ENCODE results near the gene ORMDL2.
"Not testable (repeated sequence)": the region's sequence is repeated elsewhere in the genome, so short reads cannot be mapped to it uniquely, and the experiment has no call there.

ORMDL2 gene

DNA sequence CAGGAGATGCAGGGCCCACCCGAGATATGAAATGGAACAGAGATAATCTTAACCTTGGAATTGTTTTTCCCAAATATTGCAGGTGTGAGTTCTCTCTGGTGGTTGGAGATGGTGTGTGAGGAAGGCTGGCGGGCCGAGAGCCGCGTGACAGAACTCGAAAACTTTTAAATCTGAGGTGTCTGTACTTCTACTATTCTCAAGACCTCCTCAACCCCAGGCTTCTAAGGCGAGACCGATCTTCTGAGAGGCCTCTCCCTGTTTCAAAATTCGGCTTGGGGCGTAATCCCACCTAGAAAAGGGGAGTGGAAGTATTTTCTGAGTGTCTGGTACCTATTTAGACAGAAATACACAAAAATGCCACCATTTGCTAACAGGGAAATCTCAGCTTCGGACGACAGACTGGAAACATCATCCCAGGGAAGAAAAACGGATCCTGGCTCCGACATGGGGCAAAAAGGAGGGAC is 928 bp upstream of the ORMDL2 start:
- no peak for DNase-seq
- Mint-ChIP-seq H3K27ac (no peak overlapping the region), H3K4me3 (no peak overlapping the region), H3K9me3 (no peaks in the 10 kb centered on the region), H3K36me3 (peaks cover 17 to 28% of the 10 kb centered on the region in 2 donors), H3K27me3 (no peaks in the 10 kb centered on the region), H3K4me1 (peaks cover 24 to 58% of the 10 kb centered on the region in 2 donors)
- no peak for ATAC-seq (replicated peaks)

DNA sequence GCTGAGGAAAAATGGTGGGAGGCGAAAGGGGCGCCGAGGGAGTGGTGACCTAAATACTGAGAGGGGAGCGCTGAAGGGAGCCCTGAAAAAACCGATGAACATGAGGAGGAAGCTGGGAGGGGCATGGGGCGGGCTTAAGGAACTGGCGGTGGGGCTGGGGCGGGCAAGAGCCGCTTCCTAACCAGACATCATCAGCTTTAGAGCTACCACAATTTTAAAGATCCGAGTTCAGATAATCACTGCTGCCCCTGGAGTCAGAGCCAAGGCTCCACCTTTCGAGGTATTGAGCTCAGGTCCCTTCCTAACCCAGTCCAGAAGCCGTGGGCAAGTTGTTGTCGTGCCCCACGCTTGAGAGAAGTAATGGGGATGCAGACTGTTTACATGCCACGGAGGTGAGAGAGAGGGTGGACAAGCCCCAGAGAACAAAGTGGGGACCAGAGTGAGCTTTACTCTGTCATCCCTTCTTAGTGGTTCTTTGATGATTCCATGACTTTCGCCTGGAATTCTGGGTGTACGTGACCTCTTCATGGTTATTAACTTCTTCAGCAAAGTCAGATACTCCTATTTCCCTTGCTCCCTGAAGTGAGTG is 393 bp downstream of the ORMDL2 start:
- ATAC-seq (replicated peaks) (peak; percentile 52 to 54), DNase-seq (no peak)
- Mint-ChIP-seq H3K4me1 (peaks cover 15 to 47% of the 10 kb centered on the region in 2 donors), H3K4me3 (no peak overlapping the region), H3K27me3 (no peaks in the 10 kb centered on the region), H3K27ac (peak overlapping the region; percentile 60), H3K36me3 (peaks cover 22 to 28% of the 10 kb centered on the region in 2 donors), H3K9me3 (no peaks in the 10 kb centered on the region)

DNA sequence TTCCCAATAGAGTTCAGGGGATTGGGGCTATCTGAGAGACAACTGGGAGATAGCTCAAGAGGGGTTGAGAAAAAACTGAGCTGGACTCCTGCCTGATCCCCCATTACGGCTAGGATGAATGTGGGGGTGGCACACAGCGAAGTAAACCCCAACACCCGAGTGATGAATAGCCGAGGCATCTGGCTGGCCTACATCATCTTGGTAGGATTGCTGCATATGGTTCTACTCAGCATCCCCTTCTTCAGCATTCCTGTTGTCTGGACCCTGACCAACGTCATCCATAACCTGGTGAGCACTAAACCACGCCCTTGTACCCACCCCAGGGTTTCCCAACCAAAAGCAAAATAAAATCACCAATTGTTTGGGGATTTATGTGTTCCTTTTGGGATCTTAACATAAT is 1.0 kb downstream of the ORMDL2 start:
- Mint-ChIP-seq H3K27ac (peak overlapping the region; percentile 78), H3K36me3 (peaks cover 23 to 28% of the 10 kb centered on the region in 2 donors), H3K4me1 (peaks cover 16 to 50% of the 10 kb centered on the region in 2 donors), H3K27me3 (no peaks in the 10 kb centered on the region), H3K4me3 (no peak overlapping the region), H3K9me3 (no peaks in the 10 kb centered on the region)
- no peak for ATAC-seq (replicated peaks)
- DNase-seq, result no peak

DNA sequence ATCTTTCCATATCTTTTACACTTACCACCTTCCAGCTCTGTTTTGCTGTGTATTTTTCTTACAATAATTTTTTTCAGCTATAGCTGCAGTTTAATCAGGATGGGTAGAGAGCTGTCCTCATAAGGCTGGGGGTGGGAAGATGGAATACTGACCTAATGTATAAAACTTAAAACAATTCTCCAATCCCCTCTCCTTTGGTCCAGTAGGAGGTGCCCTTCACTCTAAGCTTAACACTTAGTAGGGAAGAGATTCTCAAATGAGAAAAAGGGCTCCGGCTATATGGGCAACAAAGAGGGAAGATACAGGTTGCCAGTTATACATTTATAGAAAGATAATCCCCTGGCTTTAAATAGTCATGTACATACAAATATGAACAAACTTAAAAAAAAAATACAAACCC is 2.8 kb downstream of the ORMDL2 start:
- Mint-ChIP-seq H3K4me1 (peaks cover 13 to 44% of the 10 kb centered on the region in 2 donors), H3K27ac (no peak overlapping the region), H3K9me3 (no peaks in the 10 kb centered on the region), H3K36me3 (peaks cover 20 to 28% of the 10 kb centered on the region in 2 donors), H3K4me3 (no peak overlapping the region), H3K27me3 (no peaks in the 10 kb centered on the region)
- ATAC-seq (replicated peaks) (no peak), DNase-seq (no peak)

DNA sequence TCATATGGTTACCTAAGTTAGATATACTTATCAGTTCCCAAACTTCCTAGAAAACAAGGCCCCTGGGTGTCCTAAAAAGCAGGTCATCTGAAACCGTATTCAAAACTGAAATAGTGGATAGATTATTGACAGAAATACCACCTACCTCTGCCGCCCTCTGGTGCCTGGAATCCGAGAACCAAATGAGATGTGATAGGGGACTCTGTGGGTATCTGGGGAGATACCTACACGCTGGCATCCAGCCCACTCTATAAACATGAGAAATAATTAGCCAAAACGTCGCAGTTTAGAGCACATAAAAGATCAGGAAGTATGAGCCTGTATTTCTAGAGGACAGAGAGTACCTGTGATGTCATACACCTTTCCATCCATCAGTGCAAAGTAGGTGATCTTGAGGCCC is 4.4 kb downstream of the ORMDL2 start:
- DNase-seq, result no peak
- H3K4me3 Mint-ChIP-seq, result no peak overlapping the region
- peak overlapping the region; percentile 7 for H3K27ac Mint-ChIP-seq
- H3K9me3 Mint-ChIP-seq, result no peaks in the 10 kb centered on the region
- peaks cover 18 to 58% of the 10 kb centered on the region in 2 donors for H3K4me1 Mint-ChIP-seq
- no peak for ATAC-seq (replicated peaks)
- no peaks in the 10 kb centered on the region for H3K27me3 Mint-ChIP-seq
- H3K36me3 Mint-ChIP-seq, result peaks cover 24 to 38% of the 10 kb centered on the region in 2 donors

DNA sequence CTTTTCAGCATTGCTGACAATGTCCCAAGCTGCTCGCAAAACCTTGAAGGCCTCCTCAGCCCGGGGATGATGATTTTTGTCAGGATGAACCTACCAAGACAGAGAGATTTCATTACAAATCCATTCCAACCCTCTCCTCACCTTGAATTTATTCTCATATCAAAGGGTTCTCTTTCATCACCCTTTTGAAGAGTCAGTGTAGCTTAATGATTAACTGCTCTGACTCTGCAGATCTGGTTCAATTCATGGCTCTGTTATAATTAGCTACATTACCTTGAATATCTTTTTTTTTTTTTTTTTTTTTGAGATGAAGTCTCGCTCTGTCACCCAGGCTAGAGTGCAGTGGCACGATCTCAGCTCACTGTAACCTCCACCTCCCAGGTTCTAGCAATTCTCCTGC is 5.6 kb downstream of the ORMDL2 start:
- no peak for DNase-seq
- H3K27ac Mint-ChIP-seq, result peak overlapping the region; percentile 42
- H3K9me3 Mint-ChIP-seq, result no peaks in the 10 kb centered on the region
- H3K4me1 Mint-ChIP-seq, result peaks cover 30 to 69% of the 10 kb centered on the region in 2 donors
- no peak overlapping the region for H3K4me3 Mint-ChIP-seq
- peaks cover 36 to 50% of the 10 kb centered on the region in 2 donors for H3K36me3 Mint-ChIP-seq
- ATAC-seq (replicated peaks), result no peak
- H3K27me3 Mint-ChIP-seq, result no peaks in the 10 kb centered on the region

DNA sequence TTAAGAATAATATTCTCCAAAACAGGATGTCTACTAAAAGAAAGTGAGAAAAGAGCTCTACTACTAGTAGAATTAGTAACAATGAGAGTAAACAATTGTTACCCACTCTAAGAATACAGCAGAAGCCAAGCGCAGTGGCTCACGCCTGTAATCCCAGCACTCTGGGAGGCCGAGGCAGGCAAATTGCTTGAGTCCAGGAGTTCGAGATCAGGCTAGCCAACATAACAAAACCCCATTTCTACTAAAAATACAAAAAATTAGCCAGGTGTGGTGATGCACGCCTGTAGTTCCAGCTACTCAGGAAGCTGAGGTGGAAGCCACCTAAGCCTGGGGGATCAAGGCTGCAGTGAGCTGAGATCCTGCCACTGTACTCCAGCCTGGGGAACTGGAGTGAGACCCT is 6.9 kb downstream of the ORMDL2 start:
- ATAC-seq (replicated peaks), result no peak
- H3K4me3 Mint-ChIP-seq, result no peak overlapping the region
- no peak for DNase-seq

DNA sequence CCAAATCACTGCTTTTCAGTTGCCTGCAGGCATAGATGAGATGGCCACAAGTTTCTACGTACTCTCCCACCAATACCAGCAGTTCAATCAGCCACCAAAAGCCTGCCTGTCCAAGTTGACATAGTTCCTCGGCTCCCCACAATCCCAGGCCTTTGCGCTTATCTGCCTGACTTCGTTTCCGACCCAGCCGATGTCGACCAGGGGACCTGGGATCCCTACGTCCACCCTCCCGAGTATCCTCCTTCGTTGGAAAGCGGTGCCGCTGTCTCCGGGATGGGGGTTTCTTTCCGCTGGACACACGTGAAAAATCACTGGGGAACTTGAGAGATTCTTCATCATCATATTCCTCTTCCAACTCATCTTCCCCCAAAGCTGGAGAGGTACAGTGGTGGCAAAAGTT is 10.0 kb downstream of the ORMDL2 start:
- no peaks in the 10 kb centered on the region for H3K27me3 Mint-ChIP-seq
- DNase-seq (no peak), ATAC-seq (replicated peaks) (no peak)
- peak overlapping the region; percentile 99 to 100 for H3K4me3 Mint-ChIP-seq
- H3K27ac Mint-ChIP-seq, result peak overlapping the region; percentile 96
- H3K4me1 Mint-ChIP-seq, result peaks cover 36 to 74% of the 10 kb centered on the region in 2 donors
- H3K36me3 Mint-ChIP-seq, result peaks cover 27 to 44% of the 10 kb centered on the region in 2 donors
- no peaks in the 10 kb centered on the region for H3K9me3 Mint-ChIP-seq

More for the DNA sequence above, 6.9 kb downstream of the ORMDL2 start:
- Mint-ChIP-seq H3K9me3 (no peaks in the 10 kb centered on the region), H3K27me3 (no peaks in the 10 kb centered on the region), H3K4me1 (peaks cover 25 to 60% of the 10 kb centered on the region in 2 donors), H3K36me3 (peaks cover 36 to 45% of the 10 kb centered on the region in 2 donors), H3K27ac (peak overlapping the region; percentile 39)

DNA sequence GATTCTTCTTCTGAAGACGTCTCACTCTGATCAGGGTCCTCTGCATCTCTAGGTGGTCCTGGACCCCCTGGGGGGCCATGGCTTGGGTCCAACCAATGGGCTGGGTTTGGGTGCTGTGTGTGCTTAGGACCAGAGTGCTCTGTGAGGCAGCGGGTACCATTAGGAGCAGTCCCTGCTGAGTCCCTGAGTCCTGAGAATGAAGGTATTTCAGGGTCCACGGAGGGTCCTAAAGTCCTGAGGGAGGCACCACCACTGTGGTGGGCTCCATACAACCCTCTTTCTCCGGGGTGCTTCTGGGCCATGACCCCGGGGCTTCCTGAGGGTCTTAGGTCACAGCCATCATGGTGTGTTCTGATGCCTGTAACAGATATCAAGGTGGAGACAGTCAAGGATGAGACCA is 10.5 kb downstream of the ORMDL2 start:
- Mint-ChIP-seq H3K27me3 (no peaks in the 10 kb centered on the region), H3K36me3 (peaks cover 25 to 40% of the 10 kb centered on the region in 2 donors), H3K4me1 (peaks cover 34 to 71% of the 10 kb centered on the region in 2 donors), H3K4me3 (peak overlapping the region; percentile 99 to 100), H3K27ac (peak overlapping the region; percentile 96), H3K9me3 (no peaks in the 10 kb centered on the region)
- DNase-seq (no peak), ATAC-seq (replicated peaks) (no peak)

DNA sequence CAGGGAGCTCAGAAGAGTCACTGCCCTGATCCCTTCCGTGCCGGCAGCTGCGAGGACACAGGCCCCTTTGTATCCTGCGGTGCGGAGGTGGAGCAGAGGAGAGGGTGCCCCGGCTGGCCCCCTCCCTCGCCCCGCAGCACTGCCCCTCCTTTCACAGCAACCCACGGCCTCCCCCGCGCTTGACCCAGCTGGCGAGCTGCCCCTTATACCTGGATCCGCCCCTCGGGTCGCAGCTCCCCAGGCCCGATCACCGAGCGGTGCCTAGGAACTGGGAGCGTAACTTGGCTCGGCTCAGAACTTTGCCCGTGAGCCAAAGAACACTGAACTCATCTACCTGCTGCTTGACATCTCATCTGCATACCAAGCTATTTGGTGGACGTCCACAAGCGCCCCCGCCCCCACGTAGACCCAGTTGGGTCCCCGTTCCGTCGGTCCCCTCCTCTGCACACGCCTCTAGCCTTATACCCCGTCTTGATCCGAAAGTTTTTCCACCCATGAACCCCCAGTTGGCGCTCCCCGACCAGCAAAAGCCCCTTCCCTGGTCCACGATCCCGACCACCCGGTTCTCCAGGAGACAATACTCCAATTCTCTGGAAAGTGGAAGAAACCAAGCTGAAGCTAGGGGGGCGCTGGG is 12.2 kb downstream of the ORMDL2 start:
- H3K4me3 Mint-ChIP-seq, result peak overlapping the region; percentile 99 to 100
- H3K4me1 Mint-ChIP-seq, result peaks cover 33 to 56% of the 10 kb centered on the region in 2 donors

DNA sequence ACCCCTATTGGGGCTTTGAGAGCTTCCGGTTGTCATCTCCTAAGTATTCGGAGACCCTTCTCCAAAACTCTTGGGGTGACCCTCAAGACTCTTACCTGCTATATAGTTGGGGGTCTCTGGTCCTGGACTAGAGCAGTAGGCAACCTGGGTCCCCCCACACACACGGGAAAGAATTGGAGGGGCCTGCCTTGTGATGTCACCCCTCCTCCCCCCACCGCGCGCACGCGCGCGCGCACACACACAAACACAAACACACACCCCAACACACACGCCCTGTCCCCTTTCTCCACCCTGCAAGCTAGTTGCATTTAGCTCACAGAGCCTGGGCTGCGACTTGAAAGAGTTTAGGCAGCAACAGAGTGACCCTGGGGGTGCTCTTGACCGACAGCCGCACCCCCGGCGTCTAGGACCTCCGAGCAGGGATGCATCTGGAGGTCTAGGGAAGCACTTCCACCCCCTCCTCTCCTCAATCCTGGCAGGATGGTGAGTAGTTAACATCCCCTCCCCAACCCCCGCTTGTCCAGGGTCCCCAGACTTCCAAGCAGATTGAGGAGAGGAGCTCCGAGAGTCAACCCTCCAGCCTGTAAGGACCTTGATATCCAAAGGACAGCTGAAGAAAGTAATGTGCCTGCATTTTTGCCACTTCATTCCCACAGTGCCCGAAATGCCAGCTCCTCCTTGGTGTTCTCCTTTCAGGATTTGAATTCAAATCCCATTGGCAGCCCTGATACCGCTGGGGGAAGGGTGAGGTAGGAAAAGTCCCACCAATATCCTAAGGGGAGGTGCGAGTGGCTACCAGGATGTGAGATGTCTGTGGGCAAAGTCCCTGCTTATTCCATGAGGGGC is 13.0 kb downstream of the ORMDL2 start:
- peaks cover 27 to 37% of the 10 kb centered on the region in 2 donors for H3K36me3 Mint-ChIP-seq
- DNase-seq (peak; percentile 41), ATAC-seq (replicated peaks) (peak in 1 of 2 donors; percentile 23)
- H3K27me3 Mint-ChIP-seq, result no peaks in the 10 kb centered on the region
- no peaks in the 10 kb centered on the region for H3K9me3 Mint-ChIP-seq
- peak overlapping the region; percentile 99 to 100 for H3K4me3 Mint-ChIP-seq
- peak overlapping the region; percentile 96 for H3K27ac Mint-ChIP-seq
- H3K4me1 Mint-ChIP-seq, result peaks cover 31 to 52% of the 10 kb centered on the region in 2 donors

More for the DNA sequence above, 12.2 kb downstream of the ORMDL2 start:
- H3K36me3 Mint-ChIP-seq, result peaks cover 28 to 39% of the 10 kb centered on the region in 2 donors
- peak overlapping the region; percentile 96 for H3K27ac Mint-ChIP-seq
- H3K9me3 Mint-ChIP-seq, result no peaks in the 10 kb centered on the region
- H3K27me3 Mint-ChIP-seq, result no peaks in the 10 kb centered on the region
- ATAC-seq (replicated peaks) (peak; percentile 28 to 32), DNase-seq (peak; percentile 21)

DNA sequence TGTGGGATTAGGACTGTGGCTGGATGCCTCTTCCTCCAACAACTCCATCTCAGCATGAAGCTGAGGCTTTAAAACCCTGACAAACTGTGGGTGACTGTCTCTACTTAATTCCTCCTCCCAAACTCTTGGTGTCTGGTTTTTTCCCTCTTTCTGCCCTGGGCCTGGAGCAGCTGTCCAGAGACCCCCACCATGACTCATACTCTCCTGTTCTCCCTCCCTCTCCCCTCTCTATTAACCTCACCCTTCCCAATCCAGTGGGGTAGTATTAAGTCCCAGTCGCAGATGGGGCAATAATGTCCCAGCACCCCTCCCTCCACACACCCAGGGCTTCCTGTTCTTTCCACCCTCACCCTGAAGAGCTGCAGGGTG is 13.6 kb downstream of the ORMDL2 start:
- Mint-ChIP-seq H3K4me3 (peak overlapping the region; percentile 59 to 99), H3K27me3 (no peaks in the 10 kb centered on the region), H3K9me3 (no peaks in the 10 kb centered on the region), H3K27ac (no peak overlapping the region), H3K36me3 (peaks cover 25 to 30% of the 10 kb centered on the region in 2 donors), H3K4me1 (peaks cover 28 to 46% of the 10 kb centered on the region in 2 donors)
- ATAC-seq (replicated peaks) (no peak), DNase-seq (no peak)

DNA sequence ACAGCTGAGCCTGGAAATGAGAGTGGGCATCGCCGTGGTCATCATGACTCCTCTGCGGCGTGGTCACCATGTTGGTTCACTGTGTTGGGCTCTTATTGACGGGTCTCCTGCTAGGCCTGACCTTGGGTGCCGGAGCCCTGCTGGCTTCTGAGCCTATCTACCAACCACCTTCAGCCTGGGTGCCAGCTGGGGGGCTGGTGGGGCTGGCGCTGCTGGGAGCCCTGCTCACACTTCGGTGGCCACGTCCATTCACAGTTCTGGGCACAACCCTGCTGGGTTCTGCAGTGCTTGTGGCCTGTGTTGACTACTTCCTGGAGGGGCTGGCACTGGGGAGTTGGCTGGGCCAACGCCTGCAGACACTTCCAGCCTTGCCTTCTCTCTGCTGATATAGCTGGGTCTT is 15.2 kb downstream of the ORMDL2 start:
- H3K36me3 Mint-ChIP-seq, result peaks cover 17 to 19% of the 10 kb centered on the region in 2 donors
- peaks cover 18 to 30% of the 10 kb centered on the region in 2 donors for H3K4me1 Mint-ChIP-seq
- no peak overlapping the region for H3K27ac Mint-ChIP-seq
- no peak for DNase-seq
- ATAC-seq (replicated peaks), result no peak
- no peak overlapping the region for H3K4me3 Mint-ChIP-seq
- H3K27me3 Mint-ChIP-seq, result no peaks in the 10 kb centered on the region
- H3K9me3 Mint-ChIP-seq, result no peaks in the 10 kb centered on the region

DNA sequence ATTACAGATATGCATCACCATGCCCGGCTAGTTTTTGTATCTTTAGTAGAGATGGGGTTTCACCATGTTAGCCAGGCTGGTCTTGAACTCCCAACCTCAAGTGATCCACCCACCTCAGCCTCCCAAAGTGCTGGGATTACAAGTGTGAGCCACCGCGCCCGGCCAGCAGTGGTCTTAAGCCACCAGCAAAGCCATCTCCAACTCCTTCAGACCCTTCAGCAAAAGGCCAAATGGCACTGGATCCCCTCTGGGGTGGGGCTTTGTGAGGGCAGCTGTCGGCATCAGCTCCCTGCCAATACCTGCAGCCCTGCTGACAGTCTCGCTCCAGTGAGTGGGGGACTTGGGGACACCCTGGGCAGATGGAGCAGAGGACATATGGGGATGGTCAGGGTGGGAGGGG is 16.6 kb downstream of the ORMDL2 start:
- not testable (repeated sequence) for H3K27me3 Mint-ChIP-seq; H3K4me3 Mint-ChIP-seq; ATAC-seq (replicated peaks); H3K9me3 Mint-ChIP-seq; DNase-seq; H3K27ac Mint-ChIP-seq
- peaks cover 13 to 23% of the 10 kb centered on the region in 2 donors for H3K4me1 Mint-ChIP-seq
- peaks cover 12 to 15% of the 10 kb centered on the region in 2 donors for H3K36me3 Mint-ChIP-seq
